Loucy (cell line): Measurements from ENCODE around the gene MTR.

Source experiments
- CTCF ChIP-seq: fragments of 200-600 bp; sonication (generic); conservative IDR thresholded peaks from 2 replicates; pipeline ENCODE4 v1.5.1; 2014; ENCODE audit warnings: mild to moderate bottlenecking, antibody characterized with exemption, low read length
- EZH2phosphoT487 ChIP-seq: fragments of 200-600 bp; IDR thresholded peaks from 2 replicates; pipeline ENCODE4 v1.6.1; 2018; ENCODE audit warnings: antibody characterized with exemption, mild to moderate bottlenecking, moderate library complexity, borderline replicate concordance

- TF ChIP-seq CTCF = no peak
- TF ChIP-seq EZH2phosphoT487 = no peak
Measured at GRCh38 chr1:236837115-236837514, 42.0 kb downstream of the MTR start.
